Right atrium auricular region (tissue), 2 donors: ENCODE results near the gene HPSE2. TPM values are rescaled to one million over a fixed set of nuclear protein-coding genes. Genes with fewer than 3 reads are reported as not detected.

Source experiments
- DNase-seq: peaks from one replicate; pipeline ENCODE4 v3.0.0-alpha.2; 2019; ENCODE audit warnings: low spot score
- H3K27ac ChIP-seq, 2 donors: fragments of 200-600 bp; sonication (generic); 1 replicate in 1 of 2; 2 replicates in 1 of 2; pipeline ENCODE4 v1.5.1; 2016 to 2019
- H3K27me3 ChIP-seq, 2 donors: fragments of 200-600 bp; sonication (generic); one replicate each; pipeline versions ENCODE4 v1.5.1 to v1.6.0; 2017 to 2019
- H3K36me3 ChIP-seq: fragments of 200-600 bp; sonication (generic); one replicate; pipeline ENCODE4 v1.5.1; 2016
- H3K4me1 ChIP-seq, 2 donors: fragments of 200-600 bp; sonication (generic); one replicate each; pipeline versions ENCODE4 v1.5.1 to v1.6.0; 2017 to 2019
- H3K4me3 ChIP-seq, 2 donors: fragments of 200-600 bp; sonication (generic); 1 replicate in 1 of 2; 2 replicates in 1 of 2; pipeline ENCODE4 v1.5.1; 2017 to 2019; ENCODE audit warnings: mild to moderate bottlenecking in 1 of 2, moderate library complexity in 1 of 2
- H3K9me3 ChIP-seq, 2 donors: fragments of 200-600 bp; sonication (generic); one replicate each; pipeline ENCODE4 v1.5.1; 2019
- CTCF ChIP-seq, 2 donors: fragments of 200-600 bp; sonication (generic); IDR thresholded peaks; one replicate each; pipeline ENCODE4 v1.5.1; 2019; ENCODE audit warnings: antibody characterized with exemption in 2 of 2
- total RNA-seq, 2 donors: library from RNA; depleted of rRNA; stranded (reverse); fragments of >200 nt; gene quantifications; one replicate each; pipeline ENCODE4 v1.1.0, GENCODE V29; 2016

Gene HPSE2
- total RNA-seq, 2 donors from 2014 or later = not detected

- Histone ChIP-seq H3K36me3 (no peaks in the 10 kb centered on the region), H3K4me1 (peaks cover 0 to 42% of the 10 kb centered on the region in 2 donors), H3K27ac (no peak overlapping the region), H3K4me3 (peak overlapping the region in 1 of 2 donors; percentile 49), H3K27me3 (peaks cover 16 to 26% of the 10 kb centered on the region in 2 donors), H3K9me3 (no peaks in the 10 kb centered on the region)
- DNase-seq = no peak
- TF ChIP-seq CTCF (IDR thresholded peaks at IDR 0.05) = no peak
Observed at GRCh38 chr10:99233000-99233688, 2.5 kb downstream of the HPSE2 start.

- no peak for DNase-seq
- H3K27ac ChIP-seq = no peak overlapping the region
- no peaks in the 10 kb centered on the region for H3K9me3 ChIP-seq
- peaks cover 0 to 42% of the 10 kb centered on the region in 2 donors for H3K4me1 ChIP-seq
- H3K36me3 ChIP-seq = no peaks in the 10 kb centered on the region
- peaks cover 16 to 26% of the 10 kb centered on the region in 2 donors for H3K27me3 ChIP-seq
- H3K4me3 ChIP-seq = peak overlapping the region in 1 of 2 donors; percentile 9
- TF ChIP-seq CTCF (IDR thresholded peaks at IDR 0.05) = no peak
Observed at GRCh38 chr10:99232360-99232999, 3.2 kb downstream of the HPSE2 start.

- no peak for TF ChIP-seq CTCF (IDR thresholded peaks at IDR 0.05)
- no peaks in the 10 kb centered on the region for H3K36me3 ChIP-seq
- no peaks in the 10 kb centered on the region for H3K9me3 ChIP-seq
- no peak overlapping the region for H3K4me3 ChIP-seq
- H3K4me1 ChIP-seq = no peaks in the 10 kb centered on the region
- H3K27ac ChIP-seq = no peak overlapping the region
- no peak for DNase-seq
- H3K27me3 ChIP-seq = no peaks in the 10 kb centered on the region
Observed at GRCh38 chr10:99224766-99225165, 10.9 kb downstream of the HPSE2 start.

- Histone ChIP-seq H3K36me3 (no peaks in the 10 kb centered on the region), H3K4me3 (no peak overlapping the region), H3K27ac (no peak overlapping the region), H3K9me3 (peaks cover 0 to 18% of the 10 kb centered on the region in 2 donors), H3K4me1 (no peaks in the 10 kb centered on the region), H3K27me3 (no peaks in the 10 kb centered on the region)
- DNase-seq = no peak
- no peak for TF ChIP-seq CTCF (IDR thresholded peaks at IDR 0.05)
Observed at GRCh38 chr10:99207340-99207739, 28.3 kb downstream of the HPSE2 start.

- Histone ChIP-seq H3K4me1 (no peaks in the 10 kb centered on the region), H3K27me3 (no peaks in the 10 kb centered on the region), H3K9me3 (peaks cover 0 to 18% of the 10 kb centered on the region in 2 donors), H3K27ac (no peak overlapping the region), H3K36me3 (no peaks in the 10 kb centered on the region), H3K4me3 (no peak overlapping the region)
- TF ChIP-seq CTCF (IDR thresholded peaks at IDR 0.05) = no peak
- DNase-seq = no peak
Observed at GRCh38 chr10:99203310-99203709, 32.3 kb downstream of the HPSE2 start.
